Measurements from ENCODE around the gene CA12. TPM values are rescaled to one million over a fixed set of nuclear protein-coding genes. Genes with fewer than 3 reads are reported as not detected.

Gene CA12
- total RNA-seq, 3 donors from 2014 or later, result 11.7 to 64.5 (median 61.9) TPM

DNA sequence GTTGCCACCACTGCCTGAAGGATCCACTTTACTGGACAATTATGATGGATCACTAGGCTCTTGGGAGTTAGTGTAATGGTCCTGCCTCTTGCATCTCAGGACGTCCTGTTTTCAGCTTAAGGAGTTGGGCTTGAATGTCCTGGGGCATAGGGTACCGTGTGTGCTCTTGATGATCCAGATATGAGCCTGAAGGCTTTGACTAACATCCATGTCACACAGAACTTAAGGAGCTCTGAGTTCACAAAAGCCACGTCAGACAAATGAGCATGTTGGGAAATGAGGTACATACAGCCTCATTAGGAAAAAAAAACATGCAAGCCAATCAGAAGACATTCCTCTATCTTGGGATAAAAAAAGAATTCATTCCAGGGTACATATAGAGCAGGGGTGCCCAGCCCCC lies 40.8 kb downstream of the CA12 start:
- TF ChIP-seq POLR2A (IDR thresholded peaks at IDR 0.05) (no peak), POLR2AphosphoS5 (IDR thresholded peaks at IDR 0.05) (no peak)
- TF ChIP-seq, protein P1, sequence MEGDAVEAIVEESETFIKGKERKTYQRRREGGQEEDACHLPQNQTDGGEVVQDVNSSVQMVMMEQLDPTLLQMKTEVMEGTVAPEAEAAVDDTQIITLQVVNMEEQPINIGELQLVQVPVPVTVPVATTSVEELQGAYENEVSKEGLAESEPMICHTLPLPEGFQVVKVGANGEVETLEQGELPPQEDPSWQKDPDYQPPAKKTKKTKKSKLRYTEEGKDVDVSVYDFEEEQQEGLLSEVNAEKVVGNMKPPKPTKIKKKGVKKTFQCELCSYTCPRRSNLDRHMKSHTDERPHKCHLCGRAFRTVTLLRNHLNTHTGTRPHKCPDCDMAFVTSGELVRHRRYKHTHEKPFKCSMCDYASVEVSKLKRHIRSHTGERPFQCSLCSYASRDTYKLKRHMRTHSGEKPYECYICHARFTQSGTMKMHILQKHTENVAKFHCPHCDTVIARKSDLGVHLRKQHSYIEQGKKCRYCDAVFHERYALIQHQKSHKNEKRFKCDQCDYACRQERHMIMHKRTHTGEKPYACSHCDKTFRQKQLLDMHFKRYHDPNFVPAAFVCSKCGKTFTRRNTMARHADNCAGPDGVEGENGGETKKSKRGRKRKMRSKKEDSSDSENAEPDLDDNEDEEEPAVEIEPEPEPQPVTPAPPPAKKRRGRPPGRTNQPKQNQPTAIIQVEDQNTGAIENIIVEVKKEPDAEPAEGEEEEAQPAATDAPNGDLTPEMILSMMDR (IDR thresholded peaks at IDR 0.05), result no peak
- no peaks in the 10 kb centered on the region for H3K36me3 ChIP-seq
- H3K4me1 ChIP-seq, result no peaks in the 10 kb centered on the region
- no peak overlapping the region for H3K4me3 ChIP-seq
- intact Hi-C loops (cut with DNase I; ENCODE audit: low total_unique reads), result no loop called here
- H3K9me3 ChIP-seq, result no peaks in the 10 kb centered on the region
- H3K27me3 ChIP-seq, result no peaks in the 10 kb centered on the region
- no peak overlapping the region for H3K27ac ChIP-seq
- no peak for DNase-seq (ENCODE audit: low spot score in 2 of 2)

- Histone ChIP-seq H3K27ac (no peak overlapping the region), H3K27me3 (no peaks in the 10 kb centered on the region), H3K4me3 (no peak overlapping the region), H3K36me3 (no peaks in the 10 kb centered on the region), H3K4me1 (no peaks in the 10 kb centered on the region), H3K9me3 (no peaks in the 10 kb centered on the region)
- DNase-seq (ENCODE audit: low spot score in 2 of 2), result no peak
- intact Hi-C loops (cut with DNase I; ENCODE audit: low total_unique reads), result no loop called here
- no peak for TF ChIP-seq POLR2AphosphoS5 (IDR thresholded peaks at IDR 0.05)
- TF ChIP-seq POLR2A (IDR thresholded peaks at IDR 0.05), result no peak
- TF ChIP-seq, protein P1 (IDR thresholded peaks at IDR 0.05), result no peak
Observed at GRCh38 chr15:63340353-63340752, 41.3 kb downstream of the CA12 start.

DNA sequence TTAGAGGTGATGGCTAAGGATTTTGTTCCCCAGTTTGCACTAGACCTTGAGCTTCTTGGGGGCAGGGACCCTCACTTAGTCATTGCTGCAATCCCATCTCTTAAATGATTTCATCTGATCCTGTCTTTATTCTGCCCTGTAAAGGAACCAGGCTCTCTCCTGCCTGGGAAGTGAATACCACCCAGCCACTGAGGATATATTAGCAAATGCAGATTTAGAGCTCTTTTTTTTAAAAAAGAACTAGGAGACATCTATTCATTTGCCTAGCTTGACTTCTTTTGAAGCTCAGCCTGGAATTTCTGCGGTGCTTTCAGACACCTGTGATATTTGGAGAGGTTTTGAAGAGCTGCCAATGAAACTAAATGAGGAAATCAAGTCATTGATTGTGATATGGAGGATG lies 41.8 kb downstream of the CA12 start:
- Histone ChIP-seq H3K9me3 (no peaks in the 10 kb centered on the region), H3K27me3 (no peaks in the 10 kb centered on the region), H3K4me3 (no peak overlapping the region), H3K4me1 (no peaks in the 10 kb centered on the region), H3K27ac (no peak overlapping the region), H3K36me3 (no peaks in the 10 kb centered on the region)
- intact Hi-C loops (cut with DNase I; ENCODE audit: low total_unique reads), result no loop called here
- no peak for DNase-seq (ENCODE audit: low spot score in 2 of 2)
- TF ChIP-seq POLR2A (IDR thresholded peaks at IDR 0.05) (no peak), POLR2AphosphoS5 (IDR thresholded peaks at IDR 0.05) (no peak)
- TF ChIP-seq, protein P1 (IDR thresholded peaks at IDR 0.05), result no peak

GRCh38 chr15:63339006-63339766 lies 42.5 kb downstream of the CA12 start:
- no peaks in the 10 kb centered on the region for H3K4me1 ChIP-seq
- no peaks in the 10 kb centered on the region for H3K9me3 ChIP-seq
- DNase-seq (ENCODE audit: low spot score in 2 of 2), result no peak
- intact Hi-C loops (cut with DNase I; ENCODE audit: low total_unique reads), result no loop called here
- no peak overlapping the region for H3K4me3 ChIP-seq
- no peak overlapping the region for H3K27ac ChIP-seq
- TF ChIP-seq, protein P1 (IDR thresholded peaks at IDR 0.05), result no peak
- no peak for TF ChIP-seq POLR2A (IDR thresholded peaks at IDR 0.05)
- no peaks in the 10 kb centered on the region for H3K27me3 ChIP-seq
- H3K36me3 ChIP-seq, result no peaks in the 10 kb centered on the region

- Histone ChIP-seq H3K4me3 (no peak overlapping the region), H3K27ac (no peak overlapping the region), H3K27me3 (no peaks in the 10 kb centered on the region), H3K4me1 (no peaks in the 10 kb centered on the region), H3K36me3 (no peaks in the 10 kb centered on the region), H3K9me3 (no peaks in the 10 kb centered on the region)
- intact Hi-C loops (cut with DNase I; ENCODE audit: low total_unique reads), result no loop called here
- no peak for DNase-seq (ENCODE audit: low spot score in 2 of 2)
- no peak for TF ChIP-seq POLR2A (IDR thresholded peaks at IDR 0.05)
- TF ChIP-seq, protein P1 (IDR thresholded peaks at IDR 0.05), result no peak
- no peak for TF ChIP-seq POLR2AphosphoS5 (IDR thresholded peaks at IDR 0.05)
Observed at GRCh38 chr15:63338170-63338569, 43.5 kb downstream of the CA12 start.
